ENCODE measurements around the gene RAPGEF2.

Gene RAPGEF2

GRCh38 chr4:159287767-159288166 is 184.9 kb downstream of the RAPGEF2 start:
- H3F3A ChIP-seq (ENCODE audit: insufficient read depth) = no peaks in the 10 kb centered on the region
- H4K20me1 ChIP-seq (ENCODE audit: low read depth, low read length) = no peaks in the 10 kb centered on the region
- no peaks in the 10 kb centered on the region for H3K27me3 ChIP-seq (ENCODE audit: low read length)
- H3K79me2 ChIP-seq (ENCODE audit: insufficient read depth, low read length) = no peaks in the 10 kb centered on the region
- H2AFZ ChIP-seq (ENCODE audit: low read depth, low read length, severe bottlenecking) = no peak overlapping the region
- TF ChIP-seq CTCF (IDR thresholded peaks at IDR 0.05; ENCODE audit: insufficient read depth, low read length, poor library complexity, severe bottlenecking) (no peak), EZH2phosphoT487 (conservative IDR thresholded peaks at IDR 0.05; ENCODE audit: low read length) (no peak)
- no peaks in the 10 kb centered on the region for H3K9me2 ChIP-seq (replicated peaks; ENCODE audit: insufficient read depth, low read length)
- H3K36me3 ChIP-seq (ENCODE audit: low read length) = no peaks in the 10 kb centered on the region
- H3K27ac ChIP-seq (ENCODE audit: low read depth, low read length) = no peak overlapping the region
- no peak overlapping the region for H3K4me2 ChIP-seq (ENCODE audit: low read depth, low read length, poor library complexity, severe bottlenecking)
- no peak overlapping the region for H3K9ac ChIP-seq (ENCODE audit: low read length)
- H3K9me3 ChIP-seq (ENCODE audit: insufficient read depth, low read length) = no peaks in the 10 kb centered on the region
- no peak overlapping the region for H3K4me3 ChIP-seq (ENCODE audit: insufficient read depth, low read length, poor library complexity, severe bottlenecking)

DNA sequence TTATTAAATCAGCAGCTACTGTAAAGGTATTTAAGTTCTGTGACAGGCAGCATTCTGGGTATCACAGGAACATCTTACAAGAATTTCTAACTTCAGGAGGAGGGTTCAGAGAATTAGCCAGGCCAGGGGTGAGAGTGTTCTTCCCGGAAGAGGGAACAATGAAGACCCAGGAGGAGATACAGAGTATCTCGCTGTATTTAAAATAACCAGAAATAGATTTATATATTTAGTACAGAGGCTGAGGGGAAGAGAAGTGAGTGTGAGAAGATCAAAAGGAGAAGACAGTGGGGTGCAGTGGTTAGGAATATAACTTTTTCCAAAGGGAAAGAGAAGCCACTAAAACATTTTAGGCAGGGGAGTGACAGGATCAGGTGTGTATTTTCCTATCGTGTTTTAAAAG is 186.8 kb downstream of the RAPGEF2 start:
- no peak overlapping the region for H2AFZ ChIP-seq (ENCODE audit: low read depth, low read length, severe bottlenecking)
- H3K27ac ChIP-seq (ENCODE audit: low read depth, low read length) = no peak overlapping the region
- no peaks in the 10 kb centered on the region for H3K36me3 ChIP-seq (ENCODE audit: low read length)
- no peak overlapping the region for H3K4me3 ChIP-seq (ENCODE audit: insufficient read depth, low read length, poor library complexity, severe bottlenecking)
- no peaks in the 10 kb centered on the region for H3K9me3 ChIP-seq (ENCODE audit: insufficient read depth, low read length)
- H3F3A ChIP-seq (ENCODE audit: insufficient read depth) = no peaks in the 10 kb centered on the region
- H3K4me2 ChIP-seq (ENCODE audit: low read depth, low read length, poor library complexity, severe bottlenecking) = no peak overlapping the region
- H3K9ac ChIP-seq (ENCODE audit: low read length) = no peak overlapping the region
- H4K20me1 ChIP-seq (ENCODE audit: low read depth, low read length) = no peaks in the 10 kb centered on the region
- H3K79me2 ChIP-seq (ENCODE audit: insufficient read depth, low read length) = no peaks in the 10 kb centered on the region
- H3K27me3 ChIP-seq (ENCODE audit: low read length) = no peaks in the 10 kb centered on the region
- no peak for TF ChIP-seq CTCF (IDR thresholded peaks at IDR 0.05; ENCODE audit: insufficient read depth, low read length, poor library complexity, severe bottlenecking)
- no peak for TF ChIP-seq EZH2phosphoT487 (conservative IDR thresholded peaks at IDR 0.05; ENCODE audit: low read length)
- H3K9me2 ChIP-seq (replicated peaks; ENCODE audit: insufficient read depth, low read length) = no peaks in the 10 kb centered on the region

GRCh38 chr4:159290321-159291030 is 187.6 kb downstream of the RAPGEF2 start:
- H3K9ac ChIP-seq (ENCODE audit: low read length) = no peak overlapping the region
- H2AFZ ChIP-seq (ENCODE audit: low read depth, low read length, severe bottlenecking) = no peak overlapping the region
- no peak overlapping the region for H3K27ac ChIP-seq (ENCODE audit: low read depth, low read length)
- H3F3A ChIP-seq (ENCODE audit: insufficient read depth) = no peaks in the 10 kb centered on the region
- no peaks in the 10 kb centered on the region for H3K9me2 ChIP-seq (replicated peaks; ENCODE audit: insufficient read depth, low read length)
- no peaks in the 10 kb centered on the region for H4K20me1 ChIP-seq (ENCODE audit: low read depth, low read length)
- H3K4me3 ChIP-seq (ENCODE audit: insufficient read depth, low read length, poor library complexity, severe bottlenecking) = no peak overlapping the region
- H3K27me3 ChIP-seq (ENCODE audit: low read length) = no peaks in the 10 kb centered on the region
- no peak overlapping the region for H3K4me2 ChIP-seq (ENCODE audit: low read depth, low read length, poor library complexity, severe bottlenecking)
- TF ChIP-seq CTCF (IDR thresholded peaks at IDR 0.05; ENCODE audit: insufficient read depth, low read length, poor library complexity, severe bottlenecking) (no peak), EZH2phosphoT487 (conservative IDR thresholded peaks at IDR 0.05; ENCODE audit: low read length) (no peak)
- no peaks in the 10 kb centered on the region for H3K9me3 ChIP-seq (ENCODE audit: insufficient read depth, low read length)
- H3K79me2 ChIP-seq (ENCODE audit: insufficient read depth, low read length) = no peaks in the 10 kb centered on the region
- H3K36me3 ChIP-seq (ENCODE audit: low read length) = no peaks in the 10 kb centered on the region
